HG03135 (cell line): ENCODE measurements around the gene CITED2.

ENCODE experiments used
- ATAC-seq: cut with Tn5 transposase; IDR thresholded peaks from one replicate; pipeline ENCODE4 v1.9.1; 2021; ENCODE audit warnings: mild to moderate bottlenecking, moderate library complexity; ENCODE audit not compliant: unreplicated experiment

CITED2 gene

DNA sequence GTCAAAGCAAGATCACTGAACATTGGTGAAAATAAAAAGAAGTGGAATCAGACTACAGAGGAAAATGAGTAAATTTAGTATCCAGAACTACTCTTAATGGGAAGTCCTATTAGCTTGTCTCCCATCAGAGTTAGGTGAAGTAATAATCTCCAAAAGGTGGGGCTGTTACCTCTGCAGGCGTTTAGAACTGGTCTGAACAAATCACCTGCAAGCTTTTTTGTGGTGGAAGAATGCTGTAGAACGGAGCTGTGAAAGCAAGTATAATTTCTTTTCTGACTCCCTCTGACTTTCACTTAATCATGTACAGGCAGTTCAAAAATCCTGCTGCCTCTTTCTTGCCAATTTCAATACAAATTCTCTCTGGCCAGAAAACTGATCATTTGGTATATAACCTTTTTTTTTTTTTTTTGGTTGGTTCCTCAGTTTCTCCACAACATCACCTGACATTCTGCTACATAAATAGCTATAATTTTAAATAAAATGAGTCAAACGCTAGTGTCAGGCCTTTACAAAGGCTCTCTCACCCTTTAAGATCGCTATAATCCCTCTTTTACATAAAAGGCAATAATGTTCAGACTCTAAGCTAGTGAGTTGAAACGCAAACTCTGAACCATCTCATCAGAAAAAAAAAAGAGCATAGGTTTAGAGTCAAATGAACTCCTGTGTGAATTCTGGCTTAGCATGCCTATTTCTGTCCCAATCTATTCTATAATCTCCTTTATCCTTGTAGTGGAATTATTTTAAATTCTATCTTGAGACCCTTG, 38.8 kb downstream of the CITED2 start:
- no peak for ATAC-seq

DNA sequence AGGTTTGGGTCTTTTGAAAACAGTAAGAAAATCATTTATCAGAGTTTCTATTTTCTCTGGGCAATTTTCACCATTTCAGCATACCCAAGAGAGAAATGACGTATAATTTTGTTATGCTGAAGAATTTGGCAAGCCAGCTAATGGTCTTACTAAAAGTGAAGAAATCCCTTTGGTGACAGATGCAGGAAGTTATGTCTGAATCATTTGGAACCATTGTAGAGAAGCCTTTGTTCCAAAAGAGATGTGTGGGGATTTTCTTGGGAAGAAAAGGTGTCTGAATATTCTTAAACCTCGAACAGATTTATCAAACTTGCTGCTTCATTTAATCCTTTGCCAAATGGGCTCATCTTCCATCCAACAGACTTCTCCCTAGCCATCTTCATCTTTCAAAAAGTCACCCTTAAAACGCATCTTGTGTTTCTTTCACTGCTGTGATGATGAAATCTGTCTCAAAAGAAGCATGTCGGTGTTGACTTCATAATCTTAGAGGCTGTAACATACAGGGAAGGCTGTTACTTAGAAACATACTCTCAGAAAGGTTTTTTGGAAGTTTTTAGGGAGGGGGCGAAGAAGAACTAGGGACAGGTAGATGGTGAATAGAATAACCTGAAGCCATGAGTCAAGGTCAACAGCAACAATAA, 39.5 kb downstream of the CITED2 start:
- no peak for ATAC-seq

DNA sequence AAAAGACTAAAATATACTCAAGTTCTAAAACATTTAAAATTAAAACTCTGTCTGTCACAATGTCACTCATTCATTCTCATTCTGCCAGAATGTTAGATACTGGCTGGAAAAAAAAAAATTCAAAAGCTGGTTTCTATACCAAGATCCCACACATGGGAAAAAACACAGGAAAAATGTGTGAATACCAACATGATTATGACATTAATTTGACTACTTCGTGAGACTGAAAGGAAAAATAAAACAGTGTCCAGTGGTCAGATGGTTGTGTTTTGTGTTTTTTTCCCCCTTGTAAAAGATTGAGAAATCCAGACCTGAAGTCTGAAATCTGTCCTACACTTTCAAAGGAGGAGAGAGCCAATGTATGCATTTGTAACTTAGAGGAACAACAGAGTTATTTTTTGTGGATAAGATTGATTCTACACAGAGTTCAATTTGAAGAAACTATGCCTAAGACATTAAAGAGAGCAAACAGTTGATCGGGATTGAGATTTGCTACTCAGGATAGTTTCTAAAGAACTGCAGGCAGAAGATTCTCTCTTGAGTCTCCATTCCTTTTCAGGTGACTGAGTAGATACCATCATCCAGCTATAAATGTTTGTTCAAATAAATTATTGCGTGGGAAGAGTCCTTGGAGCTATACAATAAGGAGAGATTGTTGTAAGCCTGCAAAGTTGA, 43.5 kb downstream of the CITED2 start:
- ATAC-seq: no peak

DNA sequence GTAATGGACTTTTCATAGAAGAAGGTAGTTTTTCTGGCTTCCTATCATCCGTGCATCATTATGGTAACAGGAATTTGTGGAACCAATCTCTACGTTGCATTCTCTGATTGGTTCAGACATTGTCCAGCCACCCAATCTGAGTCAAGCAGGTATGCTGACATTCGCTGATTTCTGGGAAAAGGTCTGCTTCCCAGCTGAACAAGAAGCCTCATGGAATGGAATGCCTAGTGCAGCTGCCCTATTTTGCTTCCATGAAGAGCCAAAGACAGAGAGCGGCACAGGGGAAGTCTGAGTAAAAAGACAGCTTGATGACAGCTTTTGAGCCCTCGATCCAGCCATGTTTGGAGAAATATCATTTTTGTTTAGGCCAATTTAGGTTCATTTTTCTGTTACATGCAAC, 44.1 kb downstream of the CITED2 start:
- ATAC-seq: no peak

DNA sequence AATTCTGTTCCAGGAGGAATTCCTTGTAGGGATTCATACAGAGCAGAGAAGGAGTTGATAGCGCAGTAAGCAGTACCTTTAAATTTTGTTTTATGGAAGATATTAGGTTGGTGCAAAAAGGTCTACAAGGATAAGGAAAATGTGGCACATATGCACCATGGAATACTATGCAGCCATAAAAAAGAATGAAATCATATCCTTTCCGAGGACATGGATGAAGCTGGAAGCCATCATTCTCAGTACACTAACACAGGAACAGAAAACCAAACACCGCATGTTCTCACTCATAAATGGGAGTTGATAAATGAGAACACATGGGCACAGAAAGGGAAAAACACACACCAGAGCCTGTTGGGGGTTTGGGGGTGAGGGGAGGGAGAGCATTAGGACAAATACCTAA, 45.2 kb downstream of the CITED2 start:
- ATAC-seq: no peak

DNA sequence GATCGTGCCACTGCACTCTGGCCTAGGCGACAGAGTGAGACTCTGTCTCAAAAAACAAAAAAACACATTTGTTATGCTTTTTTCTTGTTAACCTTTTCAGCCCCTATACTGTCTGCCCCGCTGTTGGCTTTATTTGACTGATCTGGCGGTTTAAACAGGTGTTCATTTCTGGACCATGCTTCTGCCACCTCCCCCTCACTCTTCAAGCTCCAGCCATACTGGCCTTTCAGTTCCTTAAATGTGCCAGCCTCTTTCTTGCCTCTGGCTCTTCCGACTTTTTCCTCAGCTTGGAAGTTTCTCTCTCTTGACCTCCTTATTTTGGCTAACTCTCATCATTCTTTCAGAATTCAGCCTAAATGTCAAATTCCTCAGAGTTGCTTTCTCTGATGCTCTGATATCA, 47.4 kb downstream of the CITED2 start:
- no peak for ATAC-seq

DNA sequence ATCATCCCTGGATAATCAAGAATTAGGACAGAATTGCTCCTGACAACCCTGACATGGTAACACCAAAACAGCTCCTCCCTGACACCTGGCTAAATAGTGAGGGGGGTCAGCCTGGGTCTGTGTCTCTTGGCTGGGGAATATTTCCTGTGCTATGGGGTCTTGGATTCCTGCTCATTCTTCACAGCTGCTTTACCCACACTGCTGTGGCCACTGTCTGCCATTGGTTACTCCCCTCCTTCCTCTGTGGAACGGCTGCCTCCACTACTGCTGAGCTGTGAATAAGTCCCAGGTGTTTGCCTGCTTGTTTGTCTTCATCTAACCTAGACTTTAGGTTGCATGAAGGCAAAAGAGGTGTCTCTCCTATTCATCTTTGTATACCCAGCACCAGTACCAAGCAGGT, 48.8 kb downstream of the CITED2 start:
- ATAC-seq: no peak

DNA sequence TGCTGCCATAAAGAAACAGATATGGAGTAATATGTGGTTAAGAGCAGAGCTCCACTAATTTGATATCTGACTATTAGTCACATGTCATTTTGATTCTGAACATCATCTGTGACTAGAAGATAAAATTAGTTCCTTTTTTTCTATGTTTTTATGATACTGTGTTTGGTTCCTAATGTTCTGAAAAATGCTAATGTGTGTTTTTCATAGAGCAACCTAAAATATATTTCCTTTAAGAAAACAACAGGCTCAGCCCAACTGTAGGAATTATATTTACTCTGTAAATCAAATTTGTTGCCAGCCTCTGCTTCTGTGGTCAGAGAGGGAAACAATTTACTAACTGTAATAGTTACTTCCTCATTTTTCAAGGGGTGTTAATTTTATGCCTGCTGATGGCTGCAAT, 49.3 kb downstream of the CITED2 start:
- peak; percentile 50 for ATAC-seq

DNA sequence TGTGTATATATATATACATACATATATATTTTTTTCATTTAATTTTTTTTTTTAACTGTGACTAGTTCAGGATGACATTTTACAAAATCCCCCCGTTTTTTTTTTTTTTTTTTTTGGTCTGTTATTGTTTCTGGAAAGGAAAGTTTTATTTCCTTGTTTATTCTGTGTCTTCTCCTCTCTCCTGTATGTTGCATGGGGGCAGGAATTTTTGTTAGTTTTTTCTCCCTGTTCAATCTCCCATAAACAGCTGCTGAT, 50.2 kb downstream of the CITED2 start:
- ATAC-seq: no peak

DNA sequence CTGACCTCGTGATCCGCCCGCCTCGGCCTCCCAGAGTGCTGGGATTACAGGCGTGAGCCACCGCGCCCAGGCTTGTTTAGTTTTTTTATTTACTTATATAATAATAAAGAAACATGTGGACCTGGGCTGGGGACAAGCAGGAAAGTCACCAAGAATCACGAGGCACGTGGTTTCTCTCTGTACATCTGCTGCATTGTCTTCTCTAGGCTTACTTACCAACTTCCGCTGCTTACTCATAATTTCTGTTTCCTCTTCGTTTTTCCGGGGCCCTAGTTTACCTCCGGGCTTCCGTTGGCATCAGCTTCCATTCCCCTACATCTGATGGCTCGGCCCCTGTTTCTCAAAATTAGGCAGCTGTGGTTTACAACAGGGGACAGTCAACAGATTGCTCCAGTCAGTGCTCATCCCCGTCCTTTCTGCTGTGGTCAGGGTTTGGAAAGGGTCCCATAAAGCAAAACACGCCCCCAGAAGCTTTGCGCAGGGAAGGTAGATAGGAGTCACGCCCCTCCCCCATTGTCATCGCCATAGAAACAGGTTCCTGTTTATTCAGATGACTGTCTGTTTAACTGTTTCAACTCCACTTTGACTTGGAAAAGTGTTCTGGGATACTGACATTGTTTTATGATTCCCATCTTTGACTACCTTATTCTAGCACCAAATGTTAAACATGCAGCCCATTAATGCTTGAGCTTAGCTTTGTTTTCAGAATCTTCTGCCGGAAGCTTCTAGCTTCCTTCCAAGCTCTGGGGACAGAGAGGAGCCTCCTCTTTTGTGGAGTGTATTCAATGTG, 50.7 kb downstream of the CITED2 start:
- peak; percentile 51 for ATAC-seq
